MCF 10A (cell line): ENCODE results near the gene TBC1D2B. TPM values are rescaled to one million over a fixed set of nuclear protein-coding genes. Genes with fewer than 3 reads are reported as not detected.
A peak's percentile ranks its signal among the peaks of the same experiment; 100 is the strongest.

Experiments used
- BruUV-seq: library from RNA; stranded (reverse); fragments of 400-500 nt; replicated peaks from 2 replicates; lab custom pipeline; 2021; lab: Mats Ljungman, UMichigan
- CTCF ChIA-PET: fragments of 300-600 bp; sonication (Branson Sonifier 250); formaldehyde crosslinking; extraction: SDS; loops from one replicate; lab custom pipeline; 2021; ENCODE audit warnings: antibody characterized with exemption, inconsistent platforms; lab: Yijun Ruan, JAX
- POLR2A ChIA-PET: fragments of 300-600, 350-650 bp; sonication (Branson Sonifier 250); formaldehyde crosslinking; extraction: SDS; loops from one replicate; lab custom pipeline; 2020; ENCODE audit warnings: antibody characterized with exemption, inconsistent platforms; lab: Yijun Ruan, JAX
- DNase-seq: peaks from one replicate; pipeline ENCODE4 v3.0.0-alpha.2; 2018; ENCODE audit not compliant: unreplicated experiment
- H3K27ac Mint-ChIP-seq: one replicate; pipeline ENCODE4 v1.8.0; 2022; ENCODE audit warnings: mild to moderate bottlenecking, low read depth, mixed read lengths; ENCODE audit not compliant: unreplicated experiment
- H3K27me3 Mint-ChIP-seq: one replicate; pipeline ENCODE4 v1.8.0; 2022; ENCODE audit warnings: mixed read lengths; ENCODE audit not compliant: insufficient read depth, unreplicated experiment
- H3K36me3 Mint-ChIP-seq: one replicate; pipeline ENCODE4 v1.8.0; 2022; ENCODE audit warnings: mild to moderate bottlenecking, moderate library complexity, mixed read lengths; ENCODE audit not compliant: insufficient read depth, unreplicated experiment
- H3K4me1 Mint-ChIP-seq: one replicate; pipeline ENCODE4 v1.8.0; 2022; ENCODE audit warnings: mixed read lengths; ENCODE audit not compliant: insufficient read depth, unreplicated experiment
- H3K4me3 Mint-ChIP-seq: one replicate; pipeline ENCODE4 v1.8.0; 2022; ENCODE audit warnings: mild to moderate bottlenecking, moderate library complexity, mixed read lengths; ENCODE audit not compliant: unreplicated experiment
- H3K9me3 Mint-ChIP-seq: one replicate; pipeline ENCODE4 v1.8.0; 2022; ENCODE audit warnings: mixed read lengths; ENCODE audit not compliant: unreplicated experiment
- intact Hi-C: fragments of 100-400 bp; cut with micrococcal nuclease; formaldehyde crosslinking; loops from 2 replicates; pipeline ENCODE4 v1.14.1; 2022
- total RNA-seq: library from RNA; stranded (reverse); gene quantifications from 2 replicates; pipeline ENCODE4 v1.2.3, GENCODE V29; 2022
- TF ChIP-seq, protein P1 (sequence below): fragments of 200-600 bp; IDR thresholded peaks from one replicate; pipeline ENCODE4 v1.8.0; 2022; ENCODE audit warnings: antibody characterized with exemption, mild to moderate bottlenecking; ENCODE audit not compliant: unreplicated experiment

TBC1D2B gene
- total RNA-seq, 1 experiment from 2014 or later = 21.2 TPM

DNA sequence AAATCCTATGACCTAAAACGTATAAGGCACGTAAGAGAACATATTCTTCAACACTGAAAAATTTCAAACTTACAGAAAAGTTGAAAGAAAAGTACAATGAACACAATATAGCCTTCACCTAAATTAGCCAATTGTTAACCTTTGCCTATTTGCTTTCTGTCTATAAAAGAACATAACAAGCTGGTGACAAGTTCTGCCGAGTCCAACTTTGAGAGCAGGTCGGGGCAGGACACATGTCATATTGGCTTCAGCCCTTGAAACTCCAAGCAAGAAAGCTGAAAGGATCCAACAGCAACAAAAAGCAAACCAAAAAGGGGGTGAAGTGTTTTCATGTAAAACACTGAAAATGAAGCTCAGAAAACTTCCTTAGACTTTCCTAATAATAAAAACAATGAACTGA lies 59.1 kb downstream of the TBC1D2B start:
- H3K27ac Mint-ChIP-seq = peak overlapping the region; percentile 47
- TF ChIP-seq, protein P1, sequence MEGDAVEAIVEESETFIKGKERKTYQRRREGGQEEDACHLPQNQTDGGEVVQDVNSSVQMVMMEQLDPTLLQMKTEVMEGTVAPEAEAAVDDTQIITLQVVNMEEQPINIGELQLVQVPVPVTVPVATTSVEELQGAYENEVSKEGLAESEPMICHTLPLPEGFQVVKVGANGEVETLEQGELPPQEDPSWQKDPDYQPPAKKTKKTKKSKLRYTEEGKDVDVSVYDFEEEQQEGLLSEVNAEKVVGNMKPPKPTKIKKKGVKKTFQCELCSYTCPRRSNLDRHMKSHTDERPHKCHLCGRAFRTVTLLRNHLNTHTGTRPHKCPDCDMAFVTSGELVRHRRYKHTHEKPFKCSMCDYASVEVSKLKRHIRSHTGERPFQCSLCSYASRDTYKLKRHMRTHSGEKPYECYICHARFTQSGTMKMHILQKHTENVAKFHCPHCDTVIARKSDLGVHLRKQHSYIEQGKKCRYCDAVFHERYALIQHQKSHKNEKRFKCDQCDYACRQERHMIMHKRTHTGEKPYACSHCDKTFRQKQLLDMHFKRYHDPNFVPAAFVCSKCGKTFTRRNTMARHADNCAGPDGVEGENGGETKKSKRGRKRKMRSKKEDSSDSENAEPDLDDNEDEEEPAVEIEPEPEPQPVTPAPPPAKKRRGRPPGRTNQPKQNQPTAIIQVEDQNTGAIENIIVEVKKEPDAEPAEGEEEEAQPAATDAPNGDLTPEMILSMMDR = no peak
- DNase-seq = no peak
- no peaks in the 10 kb centered on the region for H3K27me3 Mint-ChIP-seq
- BruUV-seq = no TSS peak
- H3K4me1 Mint-ChIP-seq = peaks cover 11% of the 10 kb centered on the region
- CTCF ChIA-PET = interaction anchor here (1.2 to 1.8 kb wide), 2 partner anchors 60 to 90 kb away, joined by 4 to 6 read pairs; no protein-coding TSS in a partner anchor
- H3K4me3 Mint-ChIP-seq = no peak overlapping the region
- POLR2A ChIA-PET = interaction anchor here (0.8 to 1.7 kb wide), 3 partner anchors 9 to 26 kb away, joined by 3 to 6 read pairs (median 4); no protein-coding TSS in a partner anchor
- intact Hi-C loops = no loop called here
- no peaks in the 10 kb centered on the region for H3K9me3 Mint-ChIP-seq
- peaks cover 46% of the 10 kb centered on the region for H3K36me3 Mint-ChIP-seq

DNA sequence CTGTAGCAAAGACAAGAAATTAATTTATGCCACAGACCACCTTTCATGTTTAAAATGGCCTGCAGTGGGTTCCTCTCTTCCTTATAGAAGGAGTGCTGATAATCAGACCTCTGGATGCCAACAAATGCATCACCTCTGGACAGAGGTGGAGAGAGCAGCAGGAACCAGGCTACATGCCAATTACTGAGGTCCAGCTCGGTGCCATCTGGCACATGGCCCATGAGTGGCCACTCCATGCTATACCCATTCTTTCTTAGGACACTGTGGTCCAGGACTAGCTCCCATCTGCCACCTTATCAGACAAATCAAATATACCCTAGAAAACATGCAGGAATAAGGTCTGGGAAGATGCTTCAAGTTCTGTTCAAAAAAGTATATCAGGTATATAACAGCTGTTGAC lies 60.7 kb downstream of the TBC1D2B start:
- intact Hi-C loops = no loop called here
- peaks cover 44% of the 10 kb centered on the region for H3K36me3 Mint-ChIP-seq
- POLR2A ChIA-PET = interaction anchor here (0.6 to 1.7 kb wide), 2 partner anchors 19 to 51 kb away, joined by 4 to 6 read pairs; no protein-coding TSS in a partner anchor
- no TSS peak for BruUV-seq
- H3K4me3 Mint-ChIP-seq = no peak overlapping the region
- H3K27me3 Mint-ChIP-seq = no peaks in the 10 kb centered on the region
- CTCF ChIA-PET = interaction anchor here (0.7 to 1.8 kb wide), 4 partner anchors 51 to 102 kb away, joined by 3 to 6 read pairs (median 3); no protein-coding TSS in a partner anchor
- TF ChIP-seq, protein P1 = no peak
- no peaks in the 10 kb centered on the region for H3K9me3 Mint-ChIP-seq
- no peak for DNase-seq
- H3K27ac Mint-ChIP-seq = peak overlapping the region; percentile 18
- H3K4me1 Mint-ChIP-seq = peaks cover 27% of the 10 kb centered on the region

DNA sequence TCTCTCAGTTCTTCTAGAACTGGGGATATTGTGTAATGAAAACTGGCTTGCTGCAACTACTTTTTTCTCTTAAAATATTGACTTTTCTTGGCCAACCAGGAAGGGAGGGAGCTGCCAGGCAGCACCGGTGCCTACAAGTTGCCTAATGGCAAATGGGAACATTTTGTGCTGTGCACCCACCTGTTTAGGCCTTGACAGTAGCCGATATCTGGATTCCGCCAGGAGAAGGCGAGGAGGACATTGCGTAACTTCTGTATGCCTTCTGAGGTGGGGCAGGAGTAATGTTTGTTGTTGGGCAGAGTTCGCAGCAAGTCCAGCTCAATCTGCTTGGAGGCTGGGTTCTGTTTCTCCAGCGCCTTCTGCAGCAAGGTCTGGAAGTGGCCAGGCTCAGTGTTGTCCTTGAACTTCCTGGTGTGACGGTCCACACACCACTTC lies 64.9 kb downstream of the TBC1D2B start:
- DNase-seq = peak; percentile 95
- intact Hi-C loops = loop anchor here (2.0 kb wide), 1 partner anchor 64 kb away; the partner anchor contains the start of gene TBC1D2B
- peak overlapping the region; percentile 90 for H3K27ac Mint-ChIP-seq
- POLR2A ChIA-PET = interaction anchor here (0.8 to 2.0 kb wide), 17 partner anchors 9 to 95 kb away, joined by 3 to 13 read pairs (median 4); no protein-coding TSS in a partner anchor
- peaks cover 47% of the 10 kb centered on the region for H3K4me1 Mint-ChIP-seq
- CTCF ChIA-PET = interaction anchor here (0.9 to 1.3 kb wide), 4 partner anchors 11 to 228 kb away, joined by 3 to 4 read pairs (median 3); no protein-coding TSS in a partner anchor
- no peaks in the 10 kb centered on the region for H3K27me3 Mint-ChIP-seq
- TF ChIP-seq, protein P1 = no peak
- H3K4me3 Mint-ChIP-seq = peak overlapping the region; percentile 25
- no TSS peak for BruUV-seq
- no peaks in the 10 kb centered on the region for H3K9me3 Mint-ChIP-seq
- H3K36me3 Mint-ChIP-seq = peaks cover 70% of the 10 kb centered on the region

DNA sequence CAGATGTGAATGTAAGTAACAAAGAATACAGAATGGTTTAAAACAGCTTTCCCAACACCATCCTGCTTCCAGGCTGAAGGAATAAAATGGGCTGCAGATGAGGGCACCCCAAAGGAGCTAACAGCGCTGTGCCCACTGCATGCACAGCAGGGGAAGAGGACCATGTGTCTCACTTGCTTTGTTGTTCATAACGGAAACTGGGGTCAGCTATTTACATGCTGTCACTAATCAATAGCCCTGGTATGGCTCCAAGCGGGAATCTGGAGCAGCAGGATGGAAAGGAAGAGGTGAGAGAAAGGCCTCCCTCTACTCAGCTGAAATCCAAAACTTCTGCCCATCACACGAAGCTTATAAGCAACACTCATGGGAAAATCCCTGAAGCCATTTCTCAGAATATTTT lies 67.4 kb downstream of the TBC1D2B start:
- intact Hi-C loops = no loop called here
- Mint-ChIP-seq H3K4me1 (peaks cover 62% of the 10 kb centered on the region), H3K9me3 (no peaks in the 10 kb centered on the region), H3K36me3 (peaks cover 78% of the 10 kb centered on the region), H3K27ac (no peak overlapping the region), H3K4me3 (no peak overlapping the region), H3K27me3 (no peaks in the 10 kb centered on the region)
- ChIA-PET CTCF (interaction anchor here (0.6 to 2.6 kb wide), 7 partner anchors 41 to 102 kb away, joined by 3 to 11 read pairs (median 4); no protein-coding TSS in a partner anchor), POLR2A (interaction anchor here (0.6 to 7.5 kb wide), 5 partner anchors 15 to 140 kb away, joined by 3 to 41 read pairs (median 4); no protein-coding TSS in a partner anchor)
- no peak for DNase-seq
- BruUV-seq = no TSS peak
- TF ChIP-seq, protein P1 = no peak
